Hindlimb muscle (tissue), 1 donor: Measurements from ENCODE around the gene RNPC3. TPM values are rescaled to one million over a fixed set of nuclear protein-coding genes. Genes with fewer than 3 reads are reported as not detected.

Source experiments
- DNase-seq: peaks from one replicate; pipeline ENCODE4 v3.0.0-alpha.2; 2013
- polyA plus RNA-seq: library from polyadenylated mRNA; unstranded; fragments of 120-200 nt; gene quantifications from one replicate; pipeline ENCODE4 v1.2.1, GENCODE V29; 2013; ENCODE audit not compliant: insufficient read length

Gene RNPC3
- 24.6 TPM for polyA plus RNA-seq

GRCh38 chr1:103525607-103526507, at the start of gene RNPC3:
Gene RNPC3 (plus strand): TSS chr1:103525699. CDS start chr1:103526071, 372 bp downstream.
- peak; percentile 93 for DNase-seq

- peak; percentile 7 for DNase-seq
These were observed 48.4 kb upstream of the RNPC3 start for GRCh38 chr1:103477101-103477500.

- DNase-seq: no peak
These were observed 35.6 kb upstream of the RNPC3 start for GRCh38 chr1:103489935-103490334.

GRCh38 chr1:103492003-103492625, 33.4 kb upstream of the RNPC3 start:
- DNase-seq: no peak

GRCh38 chr1:103496014-103496635, 29.4 kb upstream of the RNPC3 start:
- DNase-seq: no peak

GRCh38 chr1:103497404-103497803, 28.1 kb upstream of the RNPC3 start:
- no peak for DNase-seq

- no peak for DNase-seq
These were observed 16.2 kb upstream of the RNPC3 start for GRCh38 chr1:103509250-103509649.

- no peak for DNase-seq
These were observed 11.8 kb upstream of the RNPC3 start for GRCh38 chr1:103513711-103514110.

- DNase-seq: peak; percentile 45
These were observed 10.5 kb upstream of the RNPC3 start for GRCh38 chr1:103514920-103515503.

- DNase-seq: no peak
These were observed 9.2 kb upstream of the RNPC3 start for GRCh38 chr1:103516283-103516682.

- DNase-seq: no peak
These were observed 8.8 kb upstream of the RNPC3 start for GRCh38 chr1:103516693-103517092.

GRCh38 chr1:103517380-103518047, 8.0 kb upstream of the RNPC3 start:
- no peak for DNase-seq

GRCh38 chr1:103520822-103521221, 4.7 kb upstream of the RNPC3 start:
- DNase-seq: no peak

GRCh38 chr1:103523346-103523745, 2.2 kb upstream of the RNPC3 start:
- no peak for DNase-seq

GRCh38 chr1:103525114-103525606, 339 bp upstream of the RNPC3 start:
- peak; percentile 37 for DNase-seq

GRCh38 chr1:103527331-103527730, 1.8 kb downstream of the RNPC3 start:
- no peak for DNase-seq

GRCh38 chr1:103529746-103530145, 4.2 kb downstream of the RNPC3 start:
- no peak for DNase-seq

GRCh38 chr1:103538226-103538625, 12.7 kb downstream of the RNPC3 start:
- no peak for DNase-seq

- DNase-seq: no peak
These were observed 15.9 kb downstream of the RNPC3 start for GRCh38 chr1:103541431-103541830.

- DNase-seq: no peak
These were observed 21.0 kb downstream of the RNPC3 start for GRCh38 chr1:103546496-103546895.

GRCh38 chr1:103547840-103548239, 22.3 kb downstream of the RNPC3 start:
- no peak for DNase-seq

GRCh38 chr1:103560427-103560826, 34.9 kb downstream of the RNPC3 start:
- no peak for DNase-seq
